G401.6 (cell line): Measurements from ENCODE around the gene FMO2.
"Not testable (repeated sequence)": the region's sequence is repeated elsewhere in the genome, so short reads cannot be mapped to it uniquely, and the experiment has no call there.

Experiments
- FAIRE-seq: peaks from 2 replicates; lab custom pipeline; 2012; peaks lifted over from hg19 to GRCh38; lab: Jason Lieb, UNC

FMO2 gene

DNA sequence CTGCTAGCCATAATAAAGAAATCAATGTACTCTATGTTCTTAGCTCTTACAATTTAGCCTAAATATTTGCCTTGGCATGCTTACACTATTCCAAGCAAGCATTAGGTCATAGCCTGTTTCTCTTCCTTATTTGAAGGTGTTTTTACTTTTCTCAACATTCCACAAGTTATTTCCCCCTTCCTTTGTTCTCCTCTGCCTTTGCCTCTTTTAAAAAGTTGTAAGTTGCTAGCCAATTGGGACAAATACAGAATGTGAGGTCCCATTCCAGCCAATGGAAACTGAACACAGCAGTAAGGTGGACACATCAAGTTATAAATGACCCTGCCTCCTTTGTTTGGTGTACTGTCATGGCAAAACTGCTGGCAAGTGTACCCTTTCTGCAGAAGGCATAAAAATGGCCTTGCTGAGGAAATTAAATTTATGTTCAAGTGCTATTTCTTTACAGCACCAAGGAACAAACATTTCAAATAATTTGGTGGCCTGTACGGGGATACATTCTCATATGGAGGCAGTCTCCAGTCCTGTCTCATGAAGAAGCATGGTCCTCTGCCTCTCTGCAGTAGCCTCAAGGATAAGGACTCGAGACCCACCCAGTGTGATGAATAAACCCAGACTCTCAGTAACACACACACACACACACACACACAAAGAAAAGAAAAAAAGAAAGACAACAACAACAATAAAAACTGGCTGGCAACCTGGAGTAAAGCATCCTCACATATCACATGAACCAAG is 34.4 kb downstream of the FMO2 start:
- FAIRE-seq, result no peak

DNA sequence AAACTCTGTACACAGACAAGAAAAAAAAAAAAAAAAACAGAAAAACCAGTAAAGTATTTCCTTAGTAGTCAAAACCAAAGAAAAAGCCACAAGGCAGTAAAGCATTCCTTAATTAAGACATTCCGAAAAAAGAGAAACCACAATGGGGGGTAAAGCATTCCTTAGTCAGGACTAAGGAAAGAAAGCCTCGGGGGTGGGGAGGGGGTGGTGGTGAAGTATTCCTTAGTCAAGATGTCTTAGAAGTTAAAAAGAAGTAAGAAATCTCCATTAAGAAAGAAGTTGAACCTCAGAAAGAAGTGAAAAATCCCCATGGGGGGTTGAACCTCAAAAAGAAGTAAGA is 35.0 kb downstream of the FMO2 start:
- no peak for FAIRE-seq

DNA sequence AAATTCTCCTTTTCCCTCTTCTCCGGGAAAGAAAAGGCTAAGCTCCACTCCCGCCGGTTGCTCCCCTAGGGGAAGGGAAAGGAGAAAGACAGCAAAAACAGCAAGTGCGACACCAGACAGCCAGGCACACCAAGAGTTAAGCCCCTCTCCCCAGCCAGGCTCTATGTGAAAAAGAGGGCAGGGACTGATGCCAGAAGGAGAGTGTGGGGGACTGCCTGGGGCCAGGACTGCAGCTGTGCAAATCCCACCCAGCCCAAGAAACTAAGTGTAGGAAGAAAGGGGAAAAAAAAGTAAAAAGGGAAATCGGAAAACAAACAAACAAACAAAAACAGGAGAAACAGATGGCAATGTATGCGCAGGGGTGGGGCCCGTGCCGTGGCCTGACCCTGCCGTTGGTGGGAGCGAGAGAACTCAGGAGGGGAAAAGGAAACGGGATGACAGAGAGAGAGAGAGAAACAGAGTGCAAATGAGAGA is 35.5 kb downstream of the FMO2 start:
- no peak for FAIRE-seq

GRCh38 chr1:171221665-171222591 is 36.8 kb downstream of the FMO2 start:
- no peak for FAIRE-seq

DNA sequence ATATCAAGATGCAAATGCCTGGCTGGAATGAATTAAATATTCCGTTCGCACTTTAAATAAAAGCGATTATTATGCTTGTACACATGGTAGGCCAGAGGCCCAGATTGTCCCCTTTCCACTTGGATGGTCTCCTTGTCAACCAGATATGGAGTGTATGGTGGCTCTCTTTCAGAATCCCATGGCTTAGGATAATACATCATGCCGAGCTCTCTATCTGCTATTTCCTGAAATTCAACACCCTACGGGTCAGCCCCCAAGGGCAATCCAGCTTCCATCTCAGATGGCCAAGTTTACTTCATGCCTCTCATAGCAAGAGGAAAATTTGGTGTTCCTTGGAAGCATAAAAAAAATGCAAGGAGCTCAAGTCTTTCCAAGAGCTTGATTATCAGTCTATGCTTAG is 37.8 kb downstream of the FMO2 start:
- FAIRE-seq, result no peak

DNA sequence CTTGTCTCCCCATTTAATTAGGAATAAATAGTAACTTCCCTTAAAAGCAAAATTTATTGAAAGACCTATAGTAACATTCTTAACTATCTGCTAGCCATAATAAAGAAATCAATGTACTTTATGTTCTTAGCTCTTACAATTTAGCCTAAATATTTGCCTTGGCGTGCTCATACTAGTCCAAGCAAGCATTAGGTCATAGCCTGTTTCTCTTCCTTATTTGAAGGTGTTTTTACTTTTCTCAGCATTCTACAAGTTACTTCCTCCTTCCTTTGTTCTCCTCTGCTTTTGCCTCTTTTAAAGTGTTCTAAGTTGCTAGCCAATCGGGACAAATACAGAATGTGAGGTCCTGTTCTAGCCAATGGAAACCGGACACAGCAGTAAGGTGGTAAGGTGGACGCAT is 39.2 kb downstream of the FMO2 start:
- FAIRE-seq, result not testable (repeated sequence)

DNA sequence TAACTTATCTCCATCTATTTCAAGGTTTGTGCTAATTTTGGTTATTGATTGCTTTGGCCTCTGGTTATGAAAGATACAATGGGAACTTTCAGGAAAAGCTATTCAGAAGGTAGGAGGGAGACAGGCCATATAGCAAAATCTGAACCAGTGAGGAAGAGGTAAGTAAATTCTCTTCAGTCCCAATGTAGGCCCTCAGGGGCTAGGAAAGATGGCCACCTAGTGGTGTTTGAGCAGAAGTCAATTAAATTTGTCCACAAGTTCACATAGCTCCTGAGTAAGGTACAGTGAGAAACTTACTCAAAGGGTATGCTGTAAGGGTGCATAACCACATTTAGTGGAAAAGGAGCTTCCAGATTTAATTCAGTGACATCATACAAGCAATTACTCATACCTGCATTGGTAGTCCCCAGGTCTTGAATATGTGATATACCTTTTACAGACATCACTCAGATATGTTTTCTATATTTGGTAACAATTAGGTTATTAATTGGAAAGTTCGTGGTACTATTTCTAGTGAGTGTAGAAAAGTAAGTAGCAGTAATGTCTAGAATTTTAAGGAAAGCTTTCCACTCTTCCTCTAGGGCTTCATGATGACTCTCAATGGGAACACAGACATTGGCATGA is 41.8 kb downstream of the FMO2 start:
- FAIRE-seq, result no peak

- no peak for FAIRE-seq
These were observed 46.2 kb downstream of the FMO2 start for GRCh38 chr1:171231326-171231725.

- FAIRE-seq, result no peak
These were observed 48.1 kb downstream of the FMO2 start for GRCh38 chr1:171233183-171233582.

DNA sequence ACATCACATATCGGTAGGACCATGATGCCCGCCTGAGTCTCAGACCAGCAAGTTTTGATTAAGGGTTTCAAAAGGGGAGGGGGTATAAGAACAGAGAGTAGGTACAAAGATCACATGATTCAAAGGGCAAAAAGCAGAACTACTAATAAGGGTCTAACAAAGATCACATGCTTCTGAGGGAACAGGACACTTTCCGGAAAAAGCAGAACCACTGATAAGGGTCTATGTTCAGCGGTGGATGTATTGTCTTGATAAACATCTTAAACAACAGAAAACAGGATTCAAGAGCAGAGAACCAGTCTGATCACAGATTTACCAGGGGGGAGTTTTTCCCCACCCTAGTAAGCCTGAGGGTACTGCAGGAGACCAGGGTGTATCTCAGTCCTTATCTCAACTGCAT is 51.1 kb downstream of the FMO2 start:
- FAIRE-seq, result not testable (repeated sequence)

GRCh38 chr1:171243878-171244277 is 58.8 kb downstream of the FMO2 start:
- no peak for FAIRE-seq

DNA sequence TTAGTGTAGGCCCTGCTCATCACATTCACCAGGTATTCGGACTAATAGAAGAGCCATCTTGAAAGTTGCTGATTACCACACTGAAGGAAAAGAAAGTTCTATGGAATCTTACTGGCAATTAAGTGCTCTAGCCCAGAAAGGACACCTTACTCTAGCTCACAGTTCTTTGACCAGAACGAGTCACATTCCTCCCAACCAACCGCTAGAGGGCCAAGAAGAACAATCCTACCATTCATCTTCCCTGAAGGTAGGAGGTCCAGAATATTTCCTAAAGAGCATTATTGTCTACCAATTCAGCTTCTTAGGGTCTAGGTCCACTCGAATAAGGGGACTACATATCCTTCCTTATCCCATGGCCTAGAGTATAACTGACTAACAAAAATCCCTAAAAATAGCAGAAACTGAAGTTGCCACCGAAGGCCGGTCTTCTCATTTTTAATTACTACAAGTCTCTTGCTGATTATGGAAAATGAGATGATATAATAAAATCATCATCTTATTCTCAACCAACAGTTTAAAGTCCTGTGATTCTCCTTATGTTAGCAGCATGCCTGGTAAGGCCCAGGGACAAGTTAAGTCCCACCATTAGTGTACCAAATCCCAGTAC is 60.5 kb downstream of the FMO2 start:
- FAIRE-seq, result no peak

DNA sequence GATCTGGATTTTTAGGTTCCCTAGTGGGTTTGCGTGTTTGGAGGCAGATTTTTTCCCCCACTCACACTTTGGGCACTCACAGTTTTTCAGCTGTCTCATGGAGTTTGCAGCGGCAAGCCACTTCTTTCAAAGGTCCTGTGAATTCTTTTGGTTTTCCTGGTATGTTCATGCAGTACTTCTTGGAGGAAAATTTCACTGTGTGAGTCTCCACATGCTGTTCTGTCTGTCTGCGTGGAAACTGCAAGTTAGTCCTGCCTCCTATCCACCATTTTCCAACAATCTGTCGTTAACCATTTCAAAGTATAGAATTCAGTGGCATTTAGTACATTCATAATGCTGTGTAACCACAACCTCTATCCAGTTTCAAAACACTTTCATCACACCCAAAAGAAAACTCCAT is 62.4 kb downstream of the FMO2 start:
- FAIRE-seq, result no peak

DNA sequence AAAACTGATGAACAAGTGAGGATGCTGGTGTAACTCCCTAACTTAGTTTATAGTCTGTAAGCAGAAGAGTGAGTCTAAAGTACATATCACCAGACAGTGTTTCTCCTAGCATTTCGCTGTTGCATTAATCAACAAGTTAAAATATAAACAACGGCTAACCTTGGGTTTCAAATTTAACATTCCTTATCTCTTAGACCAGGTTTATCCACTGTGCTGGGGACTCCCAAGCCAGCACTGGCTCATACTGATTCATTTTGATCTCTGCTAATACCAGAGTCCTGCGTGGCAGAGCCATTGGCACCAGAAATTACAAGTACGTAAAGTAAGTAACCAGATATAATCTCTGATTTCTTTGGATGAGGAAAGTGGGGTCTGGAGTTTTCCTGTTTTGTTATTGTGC is 63.2 kb downstream of the FMO2 start, which contains the start of gene FMO1:
FMO1 (plus strand) TSS at position 193 of the 400 bp plus-strand sequence. CDS start 9,594 bp downstream, outside the sequence.
- FAIRE-seq, result no peak

GRCh38 chr1:171248841-171249240 is 63.7 kb downstream of the FMO2 start:
- FAIRE-seq, result no peak

DNA sequence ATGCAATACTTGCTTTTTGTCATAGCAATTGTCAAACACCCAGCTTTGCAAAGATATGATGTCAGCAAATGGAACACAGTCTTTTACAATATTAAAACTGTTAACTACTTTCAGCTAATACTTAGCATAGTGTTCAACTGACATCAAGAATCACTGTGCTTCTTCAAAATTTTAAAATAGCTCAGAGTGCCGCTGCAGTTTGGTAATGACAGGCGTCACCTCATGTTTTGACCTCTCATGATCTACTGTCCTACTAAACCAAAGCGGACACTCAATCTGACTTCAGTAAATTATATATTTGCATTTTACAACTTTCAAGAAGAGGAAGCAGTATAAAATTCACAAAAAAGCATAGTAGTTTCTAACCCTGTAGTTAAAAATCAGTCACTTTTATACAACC is 65.2 kb downstream of the FMO2 start:
- FAIRE-seq, result no peak

- FAIRE-seq, result no peak
These were observed 66.2 kb downstream of the FMO2 start for GRCh38 chr1:171251042-171251951.

DNA sequence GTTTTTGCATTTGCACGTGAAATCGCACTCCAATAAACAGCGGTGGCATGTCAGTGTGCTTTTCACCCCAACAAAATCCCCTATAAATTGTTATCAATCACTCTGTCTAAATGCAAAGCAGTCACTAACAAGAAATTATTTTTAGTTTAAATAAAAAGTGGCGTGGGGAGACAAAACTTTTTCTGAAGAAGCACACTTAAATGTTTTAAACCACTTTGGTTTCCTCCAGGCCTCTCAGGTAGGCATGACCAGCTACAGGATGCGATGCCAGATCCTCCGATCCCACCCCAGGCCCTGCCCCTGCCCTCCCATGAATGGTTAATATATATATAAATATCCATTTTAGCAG is 66.8 kb downstream of the FMO2 start:
- FAIRE-seq, result no peak

GRCh38 chr1:171252482-171252881 is 67.4 kb downstream of the FMO2 start:
- FAIRE-seq, result no peak

GRCh38 chr1:171254859-171255258 is 69.8 kb downstream of the FMO2 start:
- FAIRE-seq, result no peak

- no peak for FAIRE-seq
These were observed 72.0 kb downstream of the FMO2 start for GRCh38 chr1:171256940-171257606.
